GM23248 (cell line): ENCODE data around the gene SPEN. TPM values are rescaled to one million over a fixed set of nuclear protein-coding genes. Genes with fewer than 3 reads are reported as not detected.

Experiments used
- DNase-seq: peaks from one replicate; pipeline ENCODE4 v3.0.0-alpha.2; 2015
- H2AFZ ChIP-seq: fragments of 200-600 bp; sonication (generic); 2 replicates; pipeline ENCODE4 v1.6.1; 2016; ENCODE audit warnings: antibody characterized with exemption
- H3F3A ChIP-seq: fragments of 200-600 bp; sonication (generic); 2 replicates; pipeline ENCODE4 v1.6.1; 2016; ENCODE audit warnings: mild to moderate bottlenecking, antibody characterized with exemption, mixed run types; ENCODE audit not compliant: insufficient read depth
- H3K27ac ChIP-seq: fragments of 200-600 bp; sonication (generic); 2 replicates; pipeline ENCODE4 v1.5.1; 2016; ENCODE audit warnings: mild to moderate bottlenecking
- H3K27me3 ChIP-seq: fragments of 200-600 bp; sonication (generic); replicated peaks from 2 replicates; pipeline ENCODE4 v1.6.1; 2016; ENCODE audit warnings: mild to moderate bottlenecking; ENCODE audit not compliant: insufficient read depth
- H3K36me3 ChIP-seq: fragments of 200-600 bp; sonication (generic); 2 replicates; pipeline ENCODE4 v1.6.1; 2016; ENCODE audit warnings: low read depth, mild to moderate bottlenecking
- H3K4me1 ChIP-seq: fragments of 200-600 bp; sonication (generic); 2 replicates; pipeline ENCODE4 v1.6.1; 2016; ENCODE audit warnings: mild to moderate bottlenecking; ENCODE audit not compliant: insufficient read depth
- H3K4me2 ChIP-seq: fragments of 200-600 bp; sonication (generic); one replicate; pipeline ENCODE4 v1.6.1; 2016; ENCODE audit warnings: mild to moderate bottlenecking; ENCODE audit not compliant: unreplicated experiment
- H3K4me3 ChIP-seq: fragments of 200-600 bp; sonication (generic); 2 replicates; pipeline ENCODE4 v1.5.1; 2016; ENCODE audit warnings: mild to moderate bottlenecking
- H3K79me2 ChIP-seq: fragments of 200-600 bp; sonication (generic); 2 replicates; pipeline ENCODE4 v1.6.1; 2016; ENCODE audit warnings: mild to moderate bottlenecking; ENCODE audit not compliant: insufficient read depth
- H3K9ac ChIP-seq: fragments of 200-600 bp; sonication (generic); 2 replicates; pipeline ENCODE4 v1.6.1; 2016; ENCODE audit warnings: mild to moderate bottlenecking
- H3K9me2 ChIP-seq: fragments of 200-600 bp; sonication (generic); 2 replicates; pipeline ENCODE4 v1.6.1; 2016; ENCODE audit warnings: mixed run types, mild to moderate bottlenecking, moderate library complexity; ENCODE audit not compliant: insufficient read depth
- H3K9me3 ChIP-seq: fragments of 200-600 bp; sonication (generic); one replicate; pipeline ENCODE4 v1.6.1; 2017; ENCODE audit warnings: low read depth
- H4K20me1 ChIP-seq: fragments of 200-600 bp; sonication (generic); 2 replicates; pipeline ENCODE4 v1.6.0; 2016; ENCODE audit not compliant: insufficient read depth
- EZH2 ChIP-seq: fragments of 200-600 bp; sonication (generic); IDR thresholded peaks from 2 replicates; pipeline ENCODE4 v1.6.1; 2018; ENCODE audit warnings: antibody characterized with exemption, mild to moderate bottlenecking; ENCODE audit not compliant: insufficient read depth, poor library complexity, severe bottlenecking
- EZH2phosphoT487 ChIP-seq: fragments of 200-600 bp; sonication (generic); IDR thresholded peaks from 2 replicates; pipeline ENCODE4 v1.6.1; 2018; ENCODE audit warnings: antibody characterized with exemption, moderate library complexity, mild to moderate bottlenecking, low read depth; ENCODE audit not compliant: insufficient read depth
- WGBS, 2 experiments: methylation state at CpG; one replicate each; pipeline ENCODE4 v1.1.6; 2015 to 2017; ENCODE audit warnings: low lambda C conversion rate in 2 of 2, low coverage in 1 of 2; ENCODE audit errors: missing lambda C conversion rate in 2 of 2; 5-methylcytosine and 5-hydroxymethylcytosine counted together
- in situ Hi-C: fragments of 300-500 bp; cut with MboI; formaldehyde crosslinking; loops from 2 replicates; pipeline ENCODE4 v1.15.0; 2020
- polyA plus RNA-seq: library from polyadenylated mRNA; unstranded; fragments of >200 nt; fragmentation: Nextera tagmentation; extraction: Ambion mirVana; gene quantifications from 2 replicates; pipeline ENCODE4 v1.2.1, GENCODE V29; 2016
- total RNA-seq: library from RNA; depleted of rRNA; stranded (reverse); fragments of >200 nt; shearing (Covaris generic); gene quantifications from 2 replicates; pipeline ENCODE4 v1.2.3, GENCODE V29; 2014

The SPEN gene
- total and polyA plus RNA-seq, 2 experiments from 2014 or later = 16.5 to 17.2 TPM

- Histone ChIP-seq H3F3A (peaks cover 2% of the 10 kb centered on the region; the same call in 1 of the 2 replicates), H3K4me1 (peaks cover 3% of the 10 kb centered on the region), H3K9me2 (no peaks in the 10 kb centered on the region), H3K9me3 (no peaks in the 10 kb centered on the region), H3K9ac (no peak overlapping the region), H4K20me1 (no peaks in the 10 kb centered on the region), H3K36me3 (no peaks in the 10 kb centered on the region), H3K27me3 (no peaks in the 10 kb centered on the region), H3K27ac (no peak overlapping the region), H3K4me3 (no peak overlapping the region), H3K79me2 (peaks cover 100% of the 10 kb centered on the region), H3K4me2 (no peak overlapping the region), H2AFZ (no peak overlapping the region)
- no peak for DNase-seq
- WGBS, 2 experiments = 84 to 91% methylated on average over 5 of the region's 5 CpGs
- in situ Hi-C loops = no loop called here
- TF ChIP-seq EZH2 (no peak), EZH2phosphoT487 (no peak)
Observed at GRCh38 chr1:15856888-15857287, 9.4 kb downstream of the SPEN start.

DNA sequence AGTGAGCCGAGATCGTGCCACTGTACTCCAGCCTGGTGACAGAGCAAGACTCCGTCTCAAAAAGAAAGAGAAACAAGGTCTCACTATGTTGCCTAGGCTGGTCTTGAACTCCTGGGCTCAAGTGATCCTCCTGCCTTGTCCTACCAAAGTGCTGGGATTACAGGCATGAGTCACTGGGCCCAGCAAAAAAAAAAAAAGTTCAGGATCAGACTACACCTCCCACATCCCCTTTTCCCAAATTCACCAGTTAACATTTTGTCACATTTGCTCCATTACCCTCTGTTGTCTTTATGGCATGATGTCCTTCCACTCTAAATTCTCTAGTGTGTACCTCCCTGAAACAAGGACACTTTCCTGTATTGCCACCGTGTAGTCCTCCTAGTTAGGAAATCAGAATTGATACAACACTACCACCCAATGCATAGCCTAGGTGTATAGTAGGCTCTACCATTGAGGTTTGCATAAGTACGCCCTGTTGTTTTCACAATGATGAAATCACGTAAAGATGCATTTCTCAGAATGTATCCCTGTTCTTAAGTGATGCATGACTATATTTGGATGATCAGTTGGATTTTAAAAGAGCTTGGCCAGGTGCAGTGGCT is 10.7 kb downstream of the SPEN start:
- no peaks in the 10 kb centered on the region for H3F3A ChIP-seq
- 91% methylated on average over 6 of the region's 6 CpGs for WGBS, 2 experiments
- no peak overlapping the region for H3K27ac ChIP-seq
- no peaks in the 10 kb centered on the region for H3K9me2 ChIP-seq
- H3K36me3 ChIP-seq = no peaks in the 10 kb centered on the region
- H3K27me3 ChIP-seq = no peaks in the 10 kb centered on the region
- no peak overlapping the region for H3K4me3 ChIP-seq
- H3K9ac ChIP-seq = no peak overlapping the region
- no peak overlapping the region for H3K4me2 ChIP-seq
- in situ Hi-C loops = no loop called here
- no peaks in the 10 kb centered on the region for H3K4me1 ChIP-seq
- H2AFZ ChIP-seq = no peak overlapping the region
- peaks cover 100% of the 10 kb centered on the region for H3K79me2 ChIP-seq
- no peaks in the 10 kb centered on the region for H4K20me1 ChIP-seq
- no peak for TF ChIP-seq EZH2phosphoT487
- TF ChIP-seq EZH2 = no peak
- DNase-seq = no peak
- H3K9me3 ChIP-seq = no peaks in the 10 kb centered on the region

- H3K9me2 ChIP-seq = no peaks in the 10 kb centered on the region
- H3K79me2 ChIP-seq = peaks cover 100% of the 10 kb centered on the region
- H3K4me1 ChIP-seq = no peaks in the 10 kb centered on the region
- no peak overlapping the region for H3K9ac ChIP-seq
- H3K36me3 ChIP-seq = no peaks in the 10 kb centered on the region
- no peaks in the 10 kb centered on the region for H3F3A ChIP-seq
- H2AFZ ChIP-seq = no peak overlapping the region
- no peak overlapping the region for H3K4me3 ChIP-seq
- in situ Hi-C loops = no loop called here
- no peak for TF ChIP-seq EZH2
- no peak overlapping the region for H3K4me2 ChIP-seq
- H3K9me3 ChIP-seq = no peaks in the 10 kb centered on the region
- no peak for DNase-seq
- H3K27ac ChIP-seq = no peak overlapping the region
- H4K20me1 ChIP-seq = no peaks in the 10 kb centered on the region
- H3K27me3 ChIP-seq = no peaks in the 10 kb centered on the region
- 88 to 89% methylated on average over 8 of the region's 8 CpGs for WGBS, 2 experiments
Observed at GRCh38 chr1:15858672-15859372, 11.3 kb downstream of the SPEN start.

GRCh38 chr1:15863156-15863901 is 15.8 kb downstream of the SPEN start:
- TF ChIP-seq EZH2phosphoT487 = no peak
- TF ChIP-seq EZH2 = no peak
- Histone ChIP-seq H3K36me3 (no peaks in the 10 kb centered on the region), H3K9me2 (no peaks in the 10 kb centered on the region), H3K9me3 (no peaks in the 10 kb centered on the region), H3K4me1 (peaks cover 13% of the 10 kb centered on the region), H3K4me3 (no peak overlapping the region), H3K27ac (no peak overlapping the region), H3K79me2 (peaks cover 100% of the 10 kb centered on the region), H3K9ac (no peak overlapping the region), H4K20me1 (peaks cover 13% of the 10 kb centered on the region; the same call in 1 of the 2 replicates), H3F3A (peaks cover 15% of the 10 kb centered on the region), H3K27me3 (no peaks in the 10 kb centered on the region), H3K4me2 (no peak overlapping the region), H2AFZ (no peak overlapping the region)
- DNase-seq = no peak
- in situ Hi-C loops = no loop called here
- whole genome bisulfite sequencing, 2 experiments = 55 to 77% methylated on average over 2 of the region's 2 CpGs
